HG02852 (cell line): ENCODE data around the gene RPL37A.

ENCODE experiments used
- ATAC-seq: cut with Tn5 transposase; IDR thresholded peaks from one replicate; pipeline ENCODE4 v1.9.1; 2021; ENCODE audit warnings: mild to moderate bottlenecking, moderate library complexity; ENCODE audit not compliant: unreplicated experiment

RPL37A gene

GRCh38 chr2:216546241-216546640, 47.6 kb downstream of the RPL37A start:
- ATAC-seq, result no peak

DNA sequence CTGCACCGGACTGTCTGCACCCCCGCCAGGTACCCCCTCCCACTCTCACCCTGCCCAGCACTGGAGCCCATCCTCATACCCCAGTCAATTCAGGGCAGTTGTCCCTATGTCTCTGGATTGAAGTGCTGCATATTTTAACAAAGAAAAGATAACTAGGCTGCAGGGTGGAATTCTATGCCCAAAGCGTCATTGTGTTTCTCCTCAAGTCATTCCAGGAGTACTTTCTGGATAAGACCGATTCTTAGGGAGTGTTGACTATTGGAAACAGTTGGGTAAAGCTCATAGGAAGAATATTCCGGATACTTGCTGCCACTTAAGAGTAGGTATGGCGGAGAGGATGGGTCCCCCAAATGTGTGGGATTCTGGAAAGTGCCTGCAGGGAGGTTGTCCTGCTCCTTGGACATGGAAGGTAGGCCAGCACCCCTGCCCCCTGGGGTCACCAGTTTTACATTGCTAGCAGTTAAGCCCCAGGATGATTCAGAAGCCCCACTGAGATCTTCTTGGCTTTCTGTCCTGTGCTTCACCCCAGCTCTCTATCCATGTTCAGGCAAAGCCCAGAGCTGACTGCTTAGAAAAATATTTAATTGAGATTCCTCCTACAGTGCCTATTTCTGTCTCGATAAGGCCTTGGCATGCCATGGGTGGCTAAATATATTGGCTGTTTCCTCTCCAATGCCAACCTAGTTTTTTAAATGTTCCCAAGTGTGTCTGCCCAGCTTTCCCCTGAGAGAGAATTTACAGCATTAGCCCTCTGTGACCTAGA, 48.2 kb downstream of the RPL37A start:
- ATAC-seq, result no peak

DNA sequence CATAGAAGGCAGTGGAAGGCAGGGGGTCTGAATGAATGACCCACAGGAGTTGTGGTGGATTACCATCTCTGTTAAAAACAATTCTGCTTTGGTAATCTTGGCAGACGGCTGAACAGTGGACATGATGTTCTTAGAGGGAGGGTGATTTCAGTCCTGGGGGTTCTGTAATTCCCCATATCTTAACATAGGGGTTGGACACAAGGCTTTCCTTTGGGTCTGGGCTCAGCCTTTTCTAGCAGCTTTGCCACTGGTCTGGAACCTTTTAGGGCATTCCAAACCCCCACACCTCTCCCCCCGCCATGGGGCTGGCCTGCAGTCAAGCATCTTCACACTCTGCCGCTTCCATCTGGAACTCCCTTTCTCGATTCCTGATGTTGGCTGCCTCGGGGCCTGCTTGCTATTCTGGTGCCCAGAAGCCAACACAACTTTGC, 50.3 kb downstream of the RPL37A start:
- ATAC-seq, result no peak

DNA sequence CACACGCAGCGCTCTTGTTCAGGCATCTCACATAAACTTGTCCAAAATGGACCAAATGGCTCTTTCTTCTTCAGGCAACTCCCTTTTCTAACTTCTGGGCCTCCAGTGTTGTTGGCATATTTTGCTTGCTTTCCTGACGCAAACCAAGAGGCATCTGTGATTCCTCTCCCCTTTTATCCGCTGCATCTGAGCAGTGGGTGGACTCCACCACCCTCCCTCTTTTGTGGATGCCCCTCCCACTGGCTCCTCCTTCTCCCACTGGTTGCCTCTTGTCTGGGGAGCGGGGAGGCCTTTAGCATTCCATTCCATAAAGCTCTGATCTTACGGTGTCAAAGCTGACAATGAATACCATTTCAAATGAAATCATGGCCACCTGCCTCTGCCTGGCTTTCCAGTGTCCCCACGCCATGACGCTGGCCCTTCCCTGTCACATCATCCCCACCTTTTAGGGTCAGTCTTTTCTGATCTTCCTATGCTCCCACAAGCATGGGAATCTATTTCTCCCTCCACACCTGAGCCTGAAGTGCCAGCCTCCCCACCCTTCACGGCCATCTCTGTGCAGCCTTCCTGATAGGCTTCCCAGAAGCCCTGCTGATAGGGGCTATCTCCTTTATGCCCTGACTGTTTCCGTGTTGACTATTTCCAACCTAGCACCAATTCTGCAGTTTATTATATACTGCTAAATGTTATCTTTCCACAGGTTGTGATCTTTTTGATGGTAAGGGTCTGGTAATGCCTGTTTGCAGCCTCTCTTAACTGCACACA, 51.5 kb downstream of the RPL37A start:
- no peak for ATAC-seq

- no peak for ATAC-seq
Measured at GRCh38 chr2:216551234-216552068, 52.8 kb downstream of the RPL37A start.

DNA sequence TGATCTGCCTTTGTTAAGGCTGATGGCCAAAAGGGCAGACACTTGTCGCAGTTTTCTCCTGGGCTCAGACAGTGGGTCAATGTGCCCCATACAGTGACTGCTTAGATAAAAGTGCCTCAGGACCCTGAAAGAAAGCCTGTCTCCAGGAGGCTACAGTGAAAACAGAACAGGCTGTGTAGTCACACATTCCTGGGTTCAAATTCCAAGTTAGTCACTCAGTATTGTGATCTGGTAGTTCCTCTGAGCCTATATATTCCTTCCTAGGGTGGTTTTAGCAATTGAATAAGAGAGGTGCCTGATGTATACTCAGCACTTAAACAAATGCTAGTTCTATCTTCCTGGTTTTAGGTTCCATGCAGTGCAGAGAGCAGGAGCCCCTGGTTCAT, 54.4 kb downstream of the RPL37A start:
- ATAC-seq, result no peak
